Activated CD4-positive, alpha-beta memory T cell treated with anti-CD3 and anti-CD28 coated beads for 36 hours (primary cell): ENCODE results near the gene TNS4. TPM values are rescaled to one million over a fixed set of nuclear protein-coding genes. Genes with fewer than 3 reads are reported as not detected.

Experiments
- CTCF ChIA-PET: fragments of 350-600 bp; sonication (Branson Sonifier 250); formaldehyde crosslinking; loops from one replicate; lab custom pipeline; 2021; ENCODE audit warnings: antibody characterized with exemption, inconsistent platforms; lab: Charles Lee
- POLR2A ChIA-PET: fragments of 350-600 bp; sonication (Branson Sonifier 250); formaldehyde crosslinking; loops from one replicate; lab custom pipeline; 2021; ENCODE audit warnings: antibody characterized with exemption; lab: Charles Lee
- DNase-seq: peaks from one replicate; pipeline ENCODE4 v3.0.0-alpha.2; 2020
- H3K27ac Mint-ChIP-seq: one replicate; pipeline ENCODE4 v1.8.0; 2021; ENCODE audit warnings: mixed read lengths
- H3K27me3 Mint-ChIP-seq: one replicate; pipeline ENCODE4 v1.8.0; 2021; ENCODE audit warnings: mixed read lengths
- H3K36me3 Mint-ChIP-seq: one replicate; pipeline ENCODE4 v1.8.0; 2021; ENCODE audit warnings: mixed read lengths
- H3K4me1 Mint-ChIP-seq: one replicate; pipeline ENCODE4 v1.8.0; 2021; ENCODE audit warnings: low read depth, mixed read lengths
- H3K4me3 Mint-ChIP-seq: one replicate; pipeline ENCODE4 v1.8.0; 2021; ENCODE audit warnings: mild to moderate bottlenecking, mixed read lengths
- H3K9me3 Mint-ChIP-seq: one replicate; pipeline ENCODE4 v1.8.0; 2021; ENCODE audit warnings: mixed read lengths
- intact Hi-C: fragments of 100-400 bp; cut with micrococcal nuclease; formaldehyde crosslinking; loops from one replicate; pipeline ENCODE4 v1.15.1; 2023
- total RNA-seq, 2 experiments: library from RNA; stranded (reverse); gene quantifications; one replicate each; pipeline ENCODE4 v1.2.3, GENCODE V29; 2021

The TNS4 gene
- total RNA-seq, 2 experiments from 2014 or later, result 14.5 to 15.2 TPM

DNA sequence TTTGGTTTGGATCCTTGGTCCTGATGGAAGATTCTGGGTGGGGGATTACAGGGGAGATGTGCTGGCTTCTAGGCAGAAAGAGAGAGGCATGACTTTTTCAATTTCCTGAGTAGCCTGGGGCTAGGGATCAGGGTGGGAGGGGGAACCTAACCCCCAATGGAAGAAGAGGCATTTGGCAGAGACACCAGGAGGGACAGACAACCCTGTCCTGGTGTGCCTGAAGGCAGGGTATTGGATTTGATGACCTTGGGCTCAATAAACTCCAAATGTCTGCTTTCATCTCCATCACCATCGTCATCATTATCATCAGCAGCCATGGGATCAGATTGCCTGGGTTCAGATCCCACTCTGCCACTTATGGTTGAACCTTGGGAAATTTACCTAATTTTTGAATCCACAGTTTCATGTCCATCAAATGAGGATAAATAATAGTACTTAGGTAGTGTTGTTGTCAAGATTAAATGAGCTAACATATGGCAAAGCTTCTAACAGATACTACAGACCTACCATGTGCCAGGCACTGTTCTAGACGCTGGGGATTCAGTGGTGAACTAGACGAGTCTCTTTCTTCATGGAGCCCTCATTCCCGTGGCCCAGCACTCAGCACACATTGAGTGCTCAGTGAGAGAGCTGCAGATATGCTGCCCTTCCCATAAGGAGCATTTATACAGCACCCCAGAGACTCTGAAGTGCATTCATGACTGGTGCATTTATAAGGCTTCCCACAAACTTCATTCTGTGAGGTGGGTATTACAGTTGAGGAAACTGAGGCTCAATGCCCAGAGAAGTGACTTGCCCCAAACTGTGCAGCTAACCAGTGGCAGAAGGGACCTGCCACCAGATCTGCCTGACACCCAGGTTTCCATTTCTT, 31.4 kb downstream of the TNS4 start:
- no peaks in the 10 kb centered on the region for H3K36me3 Mint-ChIP-seq
- ChIA-PET CTCF (no interaction called here), POLR2A (no interaction called here)
- DNase-seq, result no peak
- no peaks in the 10 kb centered on the region for H3K27me3 Mint-ChIP-seq
- no peaks in the 10 kb centered on the region for H3K9me3 Mint-ChIP-seq
- H3K4me3 Mint-ChIP-seq, result no peak overlapping the region
- H3K27ac Mint-ChIP-seq, result no peak overlapping the region
- no peaks in the 10 kb centered on the region for H3K4me1 Mint-ChIP-seq
- intact Hi-C loops, result no loop called here

DNA sequence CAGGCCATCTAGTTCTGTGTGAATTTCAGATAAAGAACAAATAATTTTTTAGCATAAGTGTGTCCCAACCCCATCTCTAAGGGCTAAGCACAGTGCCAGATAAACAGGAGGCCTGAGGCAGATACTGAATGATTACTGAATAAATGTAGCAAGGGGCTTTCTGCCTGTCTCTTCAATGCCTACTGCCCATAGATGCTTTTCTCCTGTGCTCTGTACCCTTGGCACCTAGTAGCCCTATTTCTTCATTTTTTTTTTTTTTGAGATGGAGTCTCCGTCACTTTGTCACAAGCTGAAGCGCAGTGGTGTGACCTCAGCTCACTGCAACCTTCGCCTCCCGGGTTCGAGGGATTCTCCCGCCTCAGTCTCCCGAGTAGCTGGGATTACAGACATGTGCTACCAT, 32.9 kb downstream of the TNS4 start:
- DNase-seq, result no peak
- POLR2A ChIA-PET, result interaction anchor here (0.7 kb wide), 1 partner anchor 504 kb away, joined by 3 read pairs; no protein-coding TSS in a partner anchor
- no peak overlapping the region for H3K27ac Mint-ChIP-seq
- no peaks in the 10 kb centered on the region for H3K36me3 Mint-ChIP-seq
- intact Hi-C loops, result no loop called here
- no peaks in the 10 kb centered on the region for H3K27me3 Mint-ChIP-seq
- no peak overlapping the region for H3K4me3 Mint-ChIP-seq
- CTCF ChIA-PET, result interaction anchor here (0.8 kb wide), 1 partner anchor 52 kb away, joined by 4 read pairs; no protein-coding TSS in a partner anchor
- H3K4me1 Mint-ChIP-seq, result no peaks in the 10 kb centered on the region
- no peaks in the 10 kb centered on the region for H3K9me3 Mint-ChIP-seq

- DNase-seq, result no peak
- Mint-ChIP-seq H3K27ac (no peak overlapping the region), H3K36me3 (no peaks in the 10 kb centered on the region), H3K27me3 (no peaks in the 10 kb centered on the region), H3K4me3 (no peak overlapping the region), H3K4me1 (no peaks in the 10 kb centered on the region), H3K9me3 (no peaks in the 10 kb centered on the region)
- ChIA-PET POLR2A (no interaction called here), CTCF (interaction anchor here (3.5 kb wide), 1 partner anchor 9 kb away, joined by 16 read pairs; no protein-coding TSS in a partner anchor)
- intact Hi-C loops, result no loop called here
Observed at GRCh38 chr17:40467281-40467867, 34.0 kb downstream of the TNS4 start.

GRCh38 chr17:40466298-40466971, 35.0 kb downstream of the TNS4 start:
- no peak for DNase-seq
- POLR2A ChIA-PET, result no interaction called here
- Mint-ChIP-seq H3K4me3 (no peak overlapping the region), H3K27ac (no peak overlapping the region), H3K4me1 (no peaks in the 10 kb centered on the region), H3K27me3 (no peaks in the 10 kb centered on the region), H3K36me3 (no peaks in the 10 kb centered on the region), H3K9me3 (no peaks in the 10 kb centered on the region)
- intact Hi-C loops, result no loop called here
- CTCF ChIA-PET, result interaction anchor here (3.5 kb wide), 1 partner anchor 10 kb away, joined by 16 read pairs; no protein-coding TSS in a partner anchor

DNA sequence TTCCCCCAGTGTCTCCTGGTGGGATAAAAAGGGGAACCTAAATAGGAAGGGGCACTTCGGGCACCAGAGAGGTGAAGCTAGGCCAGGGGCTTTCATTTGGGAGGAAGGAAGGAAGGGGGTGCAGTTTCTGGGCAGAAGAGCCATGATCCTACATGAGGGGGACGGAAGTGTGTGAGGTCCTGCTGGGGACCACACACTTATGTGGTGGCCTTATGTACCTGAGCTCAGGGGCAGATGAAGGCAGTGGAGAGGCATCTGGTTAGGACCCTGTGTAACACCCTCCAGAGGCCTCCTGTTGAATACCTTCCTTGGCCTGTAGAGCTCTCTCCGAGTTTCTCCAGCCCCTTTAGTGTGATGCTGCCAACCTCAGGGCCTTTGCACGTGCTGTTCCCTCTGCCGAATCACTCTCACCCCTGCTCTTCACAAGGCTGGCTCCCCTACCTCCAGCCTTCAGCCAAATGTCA, 37.0 kb downstream of the TNS4 start:
- Mint-ChIP-seq H3K9me3 (no peaks in the 10 kb centered on the region), H3K4me3 (no peak overlapping the region), H3K36me3 (no peaks in the 10 kb centered on the region), H3K27me3 (no peaks in the 10 kb centered on the region), H3K27ac (no peak overlapping the region), H3K4me1 (no peaks in the 10 kb centered on the region)
- intact Hi-C loops, result no loop called here
- ChIA-PET CTCF (interaction anchor here (0.7 to 3.5 kb wide), 2 partner anchors 12 to 14 kb away, joined by 5 to 16 read pairs; no protein-coding TSS in a partner anchor), POLR2A (no interaction called here)
- no peak for DNase-seq

GRCh38 chr17:40463122-40463550, 38.3 kb downstream of the TNS4 start:
- intact Hi-C loops, result no loop called here
- CTCF ChIA-PET, result no interaction called here
- POLR2A ChIA-PET, result no interaction called here
- no peak for DNase-seq
- Mint-ChIP-seq H3K36me3 (no peaks in the 10 kb centered on the region), H3K27ac (no peak overlapping the region), H3K9me3 (no peaks in the 10 kb centered on the region), H3K4me1 (no peaks in the 10 kb centered on the region), H3K27me3 (no peaks in the 10 kb centered on the region), H3K4me3 (no peak overlapping the region)

- ChIA-PET CTCF (interaction anchor here (0.8 kb wide), 1 partner anchor 14 kb away, joined by 5 read pairs; no protein-coding TSS in a partner anchor), POLR2A (no interaction called here)
- Mint-ChIP-seq H3K36me3 (no peaks in the 10 kb centered on the region), H3K9me3 (no peaks in the 10 kb centered on the region), H3K4me3 (no peak overlapping the region), H3K27ac (no peak overlapping the region), H3K27me3 (no peaks in the 10 kb centered on the region), H3K4me1 (no peaks in the 10 kb centered on the region)
- no peak for DNase-seq
- intact Hi-C loops, result no loop called here
Observed at GRCh38 chr17:40462343-40463121, 38.9 kb downstream of the TNS4 start.

DNA sequence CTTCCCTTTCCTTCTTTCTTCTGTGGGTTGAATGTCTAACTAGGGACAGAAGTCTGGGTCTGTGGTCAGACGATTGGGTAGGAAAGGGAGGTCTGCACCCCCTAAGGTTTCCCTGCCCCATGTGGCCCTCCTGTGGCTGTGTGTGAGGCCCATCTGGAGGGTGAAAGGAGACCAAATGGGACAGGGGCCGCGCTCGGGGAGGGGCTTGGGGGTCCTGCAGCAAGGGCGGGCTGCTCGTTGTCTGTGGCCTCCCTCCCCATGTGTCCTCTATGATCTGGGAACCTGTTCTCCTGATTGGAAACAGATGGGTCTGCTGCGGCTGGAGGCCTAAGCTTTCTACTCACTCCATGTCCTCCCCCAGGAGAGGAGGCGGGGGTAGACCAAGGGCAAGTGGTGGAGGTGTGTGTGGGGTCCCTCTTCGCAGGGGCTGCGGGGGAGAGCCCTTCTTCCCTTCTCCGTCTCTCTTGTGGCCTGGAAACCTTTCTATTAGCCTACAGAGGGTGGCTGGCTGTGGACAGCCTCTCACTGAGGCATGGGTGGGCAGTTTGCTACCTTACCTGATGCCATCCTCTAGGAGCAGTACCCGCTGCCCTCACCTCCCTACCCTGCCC, 39.6 kb downstream of the TNS4 start:
- ChIA-PET CTCF (interaction anchor here (0.8 kb wide), 1 partner anchor 15 kb away, joined by 5 read pairs; no protein-coding TSS in a partner anchor), POLR2A (interaction anchor here (0.8 to 1.0 kb wide), 2 partner anchors 71 to 95 kb away, joined by 3 read pairs; no protein-coding TSS in a partner anchor)
- H3K4me3 Mint-ChIP-seq, result no peak overlapping the region
- no peak for DNase-seq
- no peaks in the 10 kb centered on the region for H3K4me1 Mint-ChIP-seq
- no peaks in the 10 kb centered on the region for H3K9me3 Mint-ChIP-seq
- intact Hi-C loops, result no loop called here
- no peaks in the 10 kb centered on the region for H3K27me3 Mint-ChIP-seq
- no peak overlapping the region for H3K27ac Mint-ChIP-seq
- H3K36me3 Mint-ChIP-seq, result no peaks in the 10 kb centered on the region

GRCh38 chr17:40460968-40461731, 40.3 kb downstream of the TNS4 start:
- no peak overlapping the region for H3K27ac Mint-ChIP-seq
- no peaks in the 10 kb centered on the region for H3K9me3 Mint-ChIP-seq
- ChIA-PET CTCF (interaction anchor here (0.6 kb wide), 1 partner anchor 30 kb away, joined by 3 read pairs; no protein-coding TSS in a partner anchor), POLR2A (interaction anchor here (0.8 to 1.0 kb wide), 2 partner anchors 72 to 96 kb away, joined by 3 read pairs; no protein-coding TSS in a partner anchor)
- intact Hi-C loops, result no loop called here
- H3K36me3 Mint-ChIP-seq, result no peaks in the 10 kb centered on the region
- no peak overlapping the region for H3K4me3 Mint-ChIP-seq
- no peaks in the 10 kb centered on the region for H3K27me3 Mint-ChIP-seq
- no peaks in the 10 kb centered on the region for H3K4me1 Mint-ChIP-seq
- DNase-seq, result no peak

DNA sequence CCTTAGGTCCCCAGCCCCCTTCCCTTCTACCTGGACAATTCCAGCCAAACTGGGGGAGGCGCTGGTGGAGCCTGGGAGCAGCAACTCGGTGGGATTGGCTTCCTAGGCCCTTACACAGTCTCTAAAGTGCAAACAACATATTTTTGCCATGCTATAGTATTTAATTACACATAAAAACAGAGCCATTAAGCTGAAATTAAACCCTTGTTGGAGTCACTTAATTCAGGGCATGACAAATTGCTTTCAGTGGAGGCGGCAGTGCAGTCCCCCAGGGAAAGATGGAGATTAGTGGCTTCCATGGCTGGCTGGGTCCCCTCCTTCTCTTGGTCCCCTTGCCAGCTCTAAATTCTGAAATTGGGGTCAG, 40.8 kb downstream of the TNS4 start:
- ChIA-PET CTCF (interaction anchor here (0.6 to 0.8 kb wide), 2 partner anchors 31 to 99 kb away, joined by 3 read pairs; no protein-coding TSS in a partner anchor), POLR2A (no interaction called here)
- Mint-ChIP-seq H3K4me1 (no peaks in the 10 kb centered on the region), H3K27me3 (no peaks in the 10 kb centered on the region), H3K36me3 (no peaks in the 10 kb centered on the region), H3K9me3 (no peaks in the 10 kb centered on the region), H3K4me3 (no peak overlapping the region), H3K27ac (no peak overlapping the region)
- DNase-seq, result no peak
- intact Hi-C loops, result no loop called here
